Neutrophil (primary cell): ENCODE data around the gene SEMA4F.

Experiments
- H3K27ac ChIP-seq: fragments of 200-600 bp; sonication (generic); 2 replicates; pipeline ENCODE4 v1.5.1; 2016; ENCODE audit warnings: mild to moderate bottlenecking, moderate library complexity
- H3K27me3 ChIP-seq: fragments of 200-600 bp; sonication (generic); 2 replicates; pipeline ENCODE4 v1.6.0; 2016; ENCODE audit warnings: mild to moderate bottlenecking
- H3K36me3 ChIP-seq: fragments of 200-600 bp; sonication (generic); 2 replicates; pipeline ENCODE4 v1.5.1; 2017
- H3K4me1 ChIP-seq, 2 experiments: fragments of 200-600 bp in 1 of 2; sonication (generic) in 1 of 2; 1 replicate in 1 of 2; 2 replicates in 1 of 2; pipeline versions ENCODE4 v1.5.1 to v1.6.1; 2013 to 2016; ENCODE audit warnings: low read depth in 1 of 2, low read length in 1 of 2, mild to moderate bottlenecking in 1 of 2, moderate library complexity in 1 of 2; ENCODE audit not compliant: control insufficient read depth in 1 of 2, insufficient read depth in 1 of 2
- H3K4me3 ChIP-seq, 2 experiments: fragments of 200-600 bp in 1 of 2; sonication (generic) in 1 of 2; 1 replicate in 1 of 2; 2 replicates in 1 of 2; pipeline ENCODE4 v1.5.1; 2013 to 2016; ENCODE audit warnings: low read depth in 1 of 2, low read length in 1 of 2, mild to moderate bottlenecking in 1 of 2, moderate library complexity in 1 of 2
- H3K9me3 ChIP-seq: fragments of 200-600 bp; sonication (generic); 2 replicates; pipeline ENCODE4 v1.5.1; 2016
- TF ChIP-seq, protein P1 (sequence below): fragments of 200-600 bp; sonication (generic); IDR thresholded peaks from 2 replicates; pipeline ENCODE4 v1.5.1; 2016; ENCODE audit warnings: antibody characterized with exemption

Gene SEMA4F

GRCh38 chr2:74646834-74647482 lies 7.1 kb upstream of the SEMA4F start:
- no peaks in the 10 kb centered on the region for H3K9me3 ChIP-seq
- peaks cover 75% of the 10 kb centered on the region for H3K27me3 ChIP-seq
- H3K36me3 ChIP-seq = no peaks in the 10 kb centered on the region
- TF ChIP-seq, protein P1, sequence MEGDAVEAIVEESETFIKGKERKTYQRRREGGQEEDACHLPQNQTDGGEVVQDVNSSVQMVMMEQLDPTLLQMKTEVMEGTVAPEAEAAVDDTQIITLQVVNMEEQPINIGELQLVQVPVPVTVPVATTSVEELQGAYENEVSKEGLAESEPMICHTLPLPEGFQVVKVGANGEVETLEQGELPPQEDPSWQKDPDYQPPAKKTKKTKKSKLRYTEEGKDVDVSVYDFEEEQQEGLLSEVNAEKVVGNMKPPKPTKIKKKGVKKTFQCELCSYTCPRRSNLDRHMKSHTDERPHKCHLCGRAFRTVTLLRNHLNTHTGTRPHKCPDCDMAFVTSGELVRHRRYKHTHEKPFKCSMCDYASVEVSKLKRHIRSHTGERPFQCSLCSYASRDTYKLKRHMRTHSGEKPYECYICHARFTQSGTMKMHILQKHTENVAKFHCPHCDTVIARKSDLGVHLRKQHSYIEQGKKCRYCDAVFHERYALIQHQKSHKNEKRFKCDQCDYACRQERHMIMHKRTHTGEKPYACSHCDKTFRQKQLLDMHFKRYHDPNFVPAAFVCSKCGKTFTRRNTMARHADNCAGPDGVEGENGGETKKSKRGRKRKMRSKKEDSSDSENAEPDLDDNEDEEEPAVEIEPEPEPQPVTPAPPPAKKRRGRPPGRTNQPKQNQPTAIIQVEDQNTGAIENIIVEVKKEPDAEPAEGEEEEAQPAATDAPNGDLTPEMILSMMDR = no peak
- no peak overlapping the region for H3K27ac ChIP-seq
- H3K4me3 ChIP-seq = no peak overlapping the region
- H3K4me1 ChIP-seq = peaks cover 0 to 6% of the 10 kb centered on the region in 2 experiments

DNA sequence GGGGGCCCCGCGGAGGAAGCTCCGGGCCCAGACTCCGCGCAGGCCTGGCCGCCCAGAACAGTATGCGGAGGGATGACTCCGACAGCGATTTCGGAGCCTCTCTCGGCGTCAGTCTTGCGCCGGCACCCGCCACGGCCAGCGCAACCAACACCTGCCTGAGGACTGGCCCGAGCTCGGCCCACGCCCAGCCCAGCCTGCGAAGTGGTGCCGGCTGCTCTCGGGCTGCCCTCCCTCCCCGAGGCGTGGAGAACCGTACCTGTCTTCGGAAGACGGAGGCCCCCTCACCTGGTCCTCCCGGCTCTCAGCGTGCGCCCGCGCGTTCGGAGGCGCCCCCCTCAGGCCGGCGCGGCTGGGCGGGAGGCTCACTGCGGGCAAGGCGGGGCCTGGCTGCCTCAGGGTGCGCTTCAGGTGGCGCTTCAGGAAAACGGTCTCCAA lies 6.0 kb upstream of the SEMA4F start, which contains the start of gene M1AP:
Gene M1AP, minus strand, starts transcription at position 322 of the 435 bp plus-strand sequence. CDS start 8,055 bp downstream, outside the sequence.
- Histone ChIP-seq H3K4me1 (peaks cover 0 to 6% of the 10 kb centered on the region in 2 experiments), H3K9me3 (no peaks in the 10 kb centered on the region), H3K27me3 (peaks cover 85% of the 10 kb centered on the region), H3K4me3 (no peak within 1 kb of the TSS), H3K27ac (no peak within 1 kb of the TSS), H3K36me3 (no peaks in the 10 kb centered on the region)
- TF ChIP-seq, protein P1 = no peak

GRCh38 chr2:74653589-74653984 lies 460 bp upstream of the SEMA4F start:
- H3K36me3 ChIP-seq = no peaks in the 10 kb centered on the region
- H3K27me3 ChIP-seq = peaks cover 86% of the 10 kb centered on the region
- peak overlapping the region; percentile 67 to 82 for H3K4me3 ChIP-seq
- no peaks in the 10 kb centered on the region for H3K9me3 ChIP-seq
- H3K27ac ChIP-seq = no peak overlapping the region
- TF ChIP-seq, protein P1 = no peak
- H3K4me1 ChIP-seq = peaks cover 9 to 14% of the 10 kb centered on the region in 2 experiments

- TF ChIP-seq, protein P1 = no peak
- no peak overlapping the region for H3K4me3 ChIP-seq
- H3K27me3 ChIP-seq = peaks cover 81% of the 10 kb centered on the region
- H3K9me3 ChIP-seq = no peaks in the 10 kb centered on the region
- no peaks in the 10 kb centered on the region for H3K36me3 ChIP-seq
- H3K4me1 ChIP-seq = peaks cover 9 to 14% of the 10 kb centered on the region in 2 experiments
- H3K27ac ChIP-seq = no peak overlapping the region
Measured at GRCh38 chr2:74655579-74655978, 1.5 kb downstream of the SEMA4F start.

DNA sequence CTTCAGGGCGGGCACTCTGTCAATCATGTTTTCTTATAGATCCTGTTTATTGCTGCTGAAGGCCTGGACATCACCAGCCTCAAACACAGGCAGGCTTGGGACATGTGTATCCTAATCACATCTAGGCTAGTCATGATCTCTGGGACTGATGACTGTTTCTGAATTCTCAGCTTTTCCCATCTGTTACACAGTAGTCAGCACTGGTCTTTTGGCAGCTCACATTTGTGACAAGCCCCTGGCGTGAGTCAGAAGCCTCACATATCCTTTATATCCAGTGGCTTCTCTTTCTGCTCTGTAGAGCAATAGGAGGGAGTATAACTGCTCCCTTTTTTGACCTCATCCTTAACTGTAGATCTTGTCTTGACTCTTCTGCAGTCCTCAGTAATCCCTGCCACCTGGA lies 4.5 kb downstream of the SEMA4F start:
- peaks cover 69% of the 10 kb centered on the region for H3K27me3 ChIP-seq

More for the DNA sequence above, 4.5 kb downstream of the SEMA4F start:
- Histone ChIP-seq H3K4me3 (no peak overlapping the region), H3K4me1 (peaks cover 9 to 13% of the 10 kb centered on the region in 2 experiments), H3K36me3 (no peaks in the 10 kb centered on the region), H3K27ac (no peak overlapping the region), H3K9me3 (no peaks in the 10 kb centered on the region)
- TF ChIP-seq, protein P1 = no peak
